Measurements from ENCODE around the gene KCNK15.
A peak's percentile ranks its signal among the peaks of the same experiment; 100 is the strongest.

KCNK15 gene

DNA sequence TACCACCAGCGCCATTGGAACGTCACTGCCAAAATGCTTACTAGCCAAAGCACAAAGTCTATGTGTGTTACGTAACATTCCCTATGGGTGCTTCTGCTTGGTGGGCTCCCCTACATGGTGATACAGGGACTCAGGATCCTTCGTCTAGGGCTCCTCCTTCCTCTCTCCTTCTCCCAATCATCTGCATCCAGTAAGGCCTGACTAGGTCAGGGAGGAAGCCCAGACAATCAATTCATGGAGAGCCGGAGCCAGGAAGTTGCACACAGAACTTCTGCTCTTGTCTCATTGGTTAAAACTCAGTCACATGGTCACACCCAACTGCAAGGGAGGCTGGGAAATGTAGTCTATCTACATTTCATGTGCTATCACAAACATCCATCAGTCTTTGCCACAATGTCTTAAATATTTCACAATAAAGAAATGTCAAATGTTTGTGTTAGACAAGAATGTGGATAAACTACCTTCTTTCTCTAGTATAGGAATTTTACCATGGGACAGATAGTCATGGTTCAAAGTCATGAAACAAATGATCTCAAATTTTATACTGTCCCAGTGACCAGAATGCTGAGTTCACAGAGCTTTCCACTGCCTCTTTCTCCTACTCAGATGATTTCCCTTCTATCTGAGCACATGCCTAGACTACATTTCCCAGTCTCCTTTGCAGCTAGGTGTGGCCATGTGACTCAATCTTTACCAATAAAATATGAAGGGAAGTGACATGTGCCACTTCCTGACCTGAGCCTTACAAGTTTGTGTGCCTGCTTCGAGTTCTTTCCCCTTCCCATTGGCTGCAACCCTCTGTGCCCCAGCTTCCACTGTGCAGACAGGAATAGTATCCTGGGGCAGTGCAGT lies 9.3 kb upstream of the KCNK15 start:
- DNase-seq (ENCODE audit: low spot score) = peak; percentile 88

GRCh38 chr20:44737116-44737515 lies 8.5 kb upstream of the KCNK15 start:
- no peak for DNase-seq (ENCODE audit: low spot score)

GRCh38 chr20:44738813-44739477 lies 6.7 kb upstream of the KCNK15 start:
- DNase-seq (ENCODE audit: low spot score) = peak; percentile 87

DNA sequence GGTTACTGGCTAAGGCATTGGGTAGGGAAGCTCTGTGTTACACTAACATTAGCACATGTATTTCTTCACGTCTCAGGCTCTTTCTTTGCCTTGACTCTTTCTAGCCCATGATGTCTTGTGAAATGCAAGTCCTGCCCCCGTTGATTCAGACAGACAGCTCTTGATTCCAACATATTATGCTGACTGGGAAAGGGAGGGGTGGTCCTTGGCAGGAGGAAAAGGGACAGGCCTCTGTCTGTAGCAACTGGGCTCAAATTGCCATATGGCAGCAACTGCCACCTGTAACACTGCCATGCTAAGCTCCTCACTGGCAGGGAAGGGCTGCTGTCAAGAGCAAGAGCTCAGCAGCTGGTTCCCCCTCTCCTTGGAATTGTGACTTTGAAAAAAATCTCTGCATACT lies 5.7 kb upstream of the KCNK15 start:
- DNase-seq (ENCODE audit: low spot score) = no peak

- DNase-seq (ENCODE audit: low spot score) = no peak
Measured at GRCh38 chr20:44742304-44743079, 3.2 kb upstream of the KCNK15 start.

GRCh38 chr20:44743080-44743701 lies 2.5 kb upstream of the KCNK15 start:
- no peak for DNase-seq (ENCODE audit: low spot score)

DNA sequence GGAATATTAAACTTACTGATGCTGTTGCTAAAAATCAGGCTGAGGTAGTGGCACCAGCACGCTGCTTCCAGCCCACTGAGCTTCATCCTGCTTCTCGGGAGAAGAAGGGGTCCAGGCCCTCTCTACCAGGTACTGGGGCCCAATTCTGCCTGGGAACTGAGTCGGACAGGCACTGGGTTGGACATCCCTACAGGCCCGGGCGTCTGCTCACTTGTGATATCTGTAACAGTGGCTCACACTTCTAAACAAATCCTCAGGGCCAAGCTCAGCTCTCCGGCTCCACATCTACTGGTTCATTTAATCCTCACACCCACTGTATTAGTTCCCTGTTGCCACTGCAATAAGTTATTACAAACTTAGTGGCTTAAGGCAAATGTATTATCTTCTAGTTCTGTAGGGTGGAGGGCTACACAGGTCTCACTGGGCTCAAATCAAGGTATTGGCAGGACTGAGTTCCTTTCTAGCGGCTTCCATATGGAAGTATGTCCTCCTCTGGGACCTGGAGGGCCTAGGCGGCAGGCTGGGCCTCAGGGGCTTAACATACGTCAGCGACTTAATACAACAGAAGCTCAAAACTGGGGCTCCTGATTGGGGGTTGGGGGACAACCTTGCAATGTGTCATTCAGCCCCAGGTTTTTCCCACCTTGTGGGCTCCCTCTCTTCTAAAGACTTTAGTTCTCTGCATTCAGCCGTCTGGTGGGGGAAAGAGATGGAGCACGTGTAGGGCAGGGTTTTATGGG lies 1.6 kb upstream of the KCNK15 start:
- no peak for DNase-seq (ENCODE audit: low spot score)

DNA sequence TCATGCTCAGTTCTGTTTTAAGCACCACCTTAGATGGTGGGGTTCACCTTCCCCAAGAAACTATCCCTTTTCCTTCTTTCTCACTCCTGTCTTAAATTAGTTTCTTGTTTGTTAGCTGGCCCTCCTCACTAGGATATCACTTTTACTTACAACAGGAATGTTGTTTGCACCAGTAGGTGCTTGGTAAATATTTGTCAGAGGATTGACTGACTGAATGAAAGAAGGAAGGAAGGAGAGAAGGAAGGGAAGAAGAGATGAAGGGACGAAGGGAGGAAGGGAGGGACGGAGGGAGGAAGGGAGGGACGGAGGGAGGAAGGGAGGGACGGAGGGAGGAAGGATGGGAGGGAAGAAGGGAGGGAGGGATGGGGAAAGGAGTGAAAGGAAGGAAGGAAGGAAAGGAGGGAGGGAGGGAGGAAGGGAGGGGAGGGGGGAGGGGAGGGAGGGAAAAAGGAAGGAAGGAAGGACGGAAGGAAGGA lies 505 bp upstream of the KCNK15 start:
- DNase-seq (ENCODE audit: low spot score) = no peak

GRCh38 chr20:44746367-44747165 lies 901 bp downstream of the KCNK15 start:
- DNase-seq (ENCODE audit: low spot score) = no peak

DNA sequence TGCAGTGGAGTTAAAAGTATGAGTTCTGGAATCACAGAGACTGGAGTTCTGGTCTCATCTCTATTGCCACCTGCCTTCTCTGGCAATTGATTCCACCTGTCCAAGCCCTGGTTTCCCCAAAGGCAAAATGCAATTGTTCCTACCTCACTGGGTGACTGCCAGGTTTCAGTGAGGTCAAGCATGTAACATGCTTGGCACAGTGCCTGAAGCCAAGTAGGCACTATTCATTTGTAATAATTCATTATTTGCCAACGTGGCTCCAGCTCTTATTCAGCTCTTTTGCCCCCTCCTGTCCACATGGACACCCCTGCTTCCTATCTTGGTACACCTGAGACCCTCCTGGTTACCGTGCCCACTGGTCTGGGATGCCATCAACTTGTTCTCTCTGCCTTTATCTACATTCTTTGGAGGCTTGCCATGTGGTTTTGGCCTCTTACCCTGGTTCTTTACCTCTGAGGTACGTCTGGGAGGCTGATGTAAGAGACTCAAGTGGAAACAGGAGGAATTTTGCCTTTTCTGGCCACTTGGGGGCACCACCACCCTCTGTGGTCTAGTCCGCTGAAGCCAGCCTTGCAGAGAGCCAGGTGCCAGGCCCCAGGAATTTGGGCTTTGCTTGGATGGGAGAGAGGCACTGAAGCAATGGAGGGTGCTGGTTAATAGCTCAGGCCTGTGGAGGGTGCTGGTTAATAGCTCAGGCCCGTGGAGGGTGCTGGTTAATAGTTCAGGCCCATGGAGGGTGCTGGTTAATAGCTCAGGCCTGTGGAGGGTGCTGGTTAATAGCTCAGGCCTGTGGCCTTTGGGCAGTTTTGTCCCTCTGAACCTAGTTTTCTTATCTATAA lies 1.7 kb downstream of the KCNK15 start:
- peak; percentile 49 for DNase-seq (ENCODE audit: low spot score)

GRCh38 chr20:44748005-44748370 lies 2.3 kb downstream of the KCNK15 start:
- DNase-seq (ENCODE audit: low spot score) = no peak

DNA sequence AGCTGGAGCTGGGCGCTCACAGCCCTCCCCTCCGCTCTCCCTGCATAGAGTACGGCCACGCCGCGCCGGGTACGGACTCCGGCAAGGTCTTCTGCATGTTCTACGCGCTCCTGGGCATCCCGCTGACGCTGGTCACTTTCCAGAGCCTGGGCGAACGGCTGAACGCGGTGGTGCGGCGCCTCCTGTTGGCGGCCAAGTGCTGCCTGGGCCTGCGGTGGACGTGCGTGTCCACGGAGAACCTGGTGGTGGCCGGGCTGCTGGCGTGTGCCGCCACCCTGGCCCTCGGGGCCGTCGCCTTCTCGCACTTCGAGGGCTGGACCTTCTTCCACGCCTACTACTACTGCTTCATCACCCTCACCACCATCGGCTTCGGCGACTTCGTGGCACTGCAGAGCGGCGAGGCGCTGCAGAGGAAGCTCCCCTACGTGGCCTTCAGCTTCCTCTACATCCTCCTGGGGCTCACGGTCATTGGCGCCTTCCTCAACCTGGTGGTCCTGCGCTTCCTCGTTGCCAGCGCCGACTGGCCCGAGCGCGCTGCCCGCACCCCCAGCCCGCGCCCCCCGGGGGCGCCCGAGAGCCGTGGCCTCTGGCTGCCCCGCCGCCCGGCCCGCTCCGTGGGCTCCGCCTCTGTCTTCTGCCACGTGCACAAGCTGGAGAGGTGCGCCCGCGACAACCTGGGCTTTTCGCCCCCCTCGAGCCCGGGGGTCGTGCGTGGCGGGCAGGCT lies 4.6 kb downstream of the KCNK15 start:
- DNase-seq (ENCODE audit: low spot score) = no peak

DNA sequence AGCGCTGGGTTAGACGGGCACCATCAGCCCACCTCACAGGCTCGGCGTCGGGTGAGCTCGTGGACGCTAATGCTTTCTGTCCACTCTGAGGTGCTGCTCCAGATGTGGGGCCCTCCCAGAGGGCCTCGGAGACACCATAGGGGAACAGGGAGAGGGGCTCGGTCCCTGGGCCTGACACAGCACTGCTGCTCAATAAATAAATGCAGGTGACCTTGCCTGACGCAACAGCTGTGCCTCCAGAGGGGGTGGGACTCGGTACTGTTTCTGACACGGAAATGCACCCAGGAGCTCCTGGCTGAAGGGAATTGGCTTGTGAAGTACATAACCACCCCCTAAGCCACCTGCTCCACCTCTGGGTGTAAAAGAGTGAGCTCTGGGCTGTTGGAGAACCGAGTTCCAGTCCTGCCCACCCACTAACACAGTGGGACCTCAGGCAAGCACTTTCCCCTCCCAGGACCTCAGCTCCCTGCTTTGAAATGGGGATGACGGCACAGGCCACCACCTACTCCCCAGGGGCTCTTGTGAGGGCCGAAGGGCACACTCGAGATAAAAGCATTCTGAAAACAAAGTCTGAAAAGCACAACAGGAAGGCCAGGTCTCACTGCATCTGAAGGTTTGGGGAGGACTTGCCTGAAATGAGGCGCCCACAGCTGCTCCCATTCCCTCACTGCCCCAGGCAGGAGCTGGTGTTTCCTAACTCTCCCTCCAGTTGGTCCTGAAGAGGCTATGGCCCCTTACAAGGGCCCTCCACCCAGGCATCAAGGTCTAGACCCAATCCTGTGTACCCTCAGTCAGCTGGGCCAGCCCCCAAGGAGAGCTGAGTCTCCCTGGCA lies 6.7 kb downstream of the KCNK15 start:
- no peak for DNase-seq (ENCODE audit: low spot score)

GRCh38 chr20:44754554-44754953 lies 8.9 kb downstream of the KCNK15 start:
- DNase-seq (ENCODE audit: low spot score) = no peak

GRCh38 chr20:44756011-44756688 lies 10.5 kb downstream of the KCNK15 start:
- no peak for DNase-seq (ENCODE audit: low spot score)

DNA sequence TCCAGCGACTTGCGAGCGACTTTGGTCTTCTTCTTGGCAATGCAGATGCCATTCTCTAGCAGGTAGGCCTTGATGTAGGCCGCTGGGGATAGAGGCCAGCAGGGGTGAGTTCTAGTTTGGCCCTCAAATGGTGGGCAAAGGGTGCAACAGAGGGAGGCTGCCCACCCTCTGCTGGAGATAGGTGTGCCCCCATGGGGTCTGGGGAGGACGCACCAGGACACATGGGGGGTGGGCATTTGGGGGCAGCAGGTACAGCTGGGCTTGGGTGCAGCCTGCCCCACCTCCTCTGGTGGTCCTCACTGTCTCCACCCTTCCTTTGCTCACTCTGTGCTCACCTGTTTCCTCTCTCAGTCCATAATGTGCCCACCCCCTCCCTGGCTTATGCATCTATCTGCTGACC lies 11.3 kb downstream of the KCNK15 start:
- DNase-seq (ENCODE audit: low spot score) = no peak

DNA sequence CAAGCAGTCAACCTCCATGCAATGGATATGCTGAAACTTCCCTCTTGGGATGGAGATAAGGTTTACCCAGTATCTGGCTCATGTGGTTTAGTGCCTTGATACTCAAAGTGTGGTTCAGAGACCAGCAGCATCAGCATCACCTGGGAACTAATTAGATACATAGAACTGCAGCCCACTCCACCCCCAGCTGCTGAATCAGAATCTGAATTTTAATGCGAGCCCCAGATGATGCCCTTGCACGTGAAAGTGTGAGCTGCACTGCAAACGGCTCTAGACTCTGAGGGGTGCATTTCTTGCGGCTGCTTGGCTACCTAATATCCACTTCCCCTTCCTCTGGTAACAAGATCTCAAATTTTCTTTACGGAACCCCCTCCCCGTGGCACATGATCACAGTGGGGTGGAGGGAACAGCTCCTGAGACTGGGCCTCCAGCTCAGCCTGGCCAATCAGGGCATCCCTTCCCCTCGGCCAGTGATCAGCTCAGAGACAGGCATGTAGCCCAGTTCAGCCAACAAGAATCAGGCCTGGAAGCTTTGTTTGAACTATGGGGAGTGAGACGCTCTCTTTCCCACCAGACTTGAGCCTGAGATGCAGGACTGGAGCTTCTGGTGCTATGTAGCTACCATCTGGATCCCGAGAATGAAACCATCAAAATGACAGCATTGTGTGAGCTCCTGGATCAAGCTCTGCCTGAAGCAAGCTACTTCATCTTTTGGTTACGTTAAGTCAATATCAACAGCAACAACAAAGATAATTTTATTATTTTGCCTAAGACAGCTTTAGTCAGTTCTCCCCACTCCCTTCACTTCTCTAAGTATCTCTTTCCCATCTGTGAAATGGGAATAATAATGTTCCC lies 12.8 kb downstream of the KCNK15 start:
- no peak for DNase-seq (ENCODE audit: low spot score)

Data from globus pallidus (tissue), 1 donor.